Thymus (tissue), 11 donors: Measurements from ENCODE around the gene MYL7. TPM values are rescaled to one million over a fixed set of nuclear protein-coding genes. Genes with fewer than 3 reads are reported as not detected.
A peak's percentile ranks its signal among the peaks of the same experiment; 100 is the strongest.

ENCODE experiments used
- DNase-seq, 9 donors: peaks; one replicate each; pipeline ENCODE4 v3.0.0-alpha.2; 2013; ENCODE audit warnings: low spot score in 9 of 9, low read depth in 6 of 9, missing footprints in 1 of 9
- H3K27ac ChIP-seq, 2 donors: one replicate each; pipeline ENCODE4 v1.5.1; 2013; ENCODE audit warnings: control low read depth in 1 of 2, low read depth in 1 of 2, low read length in 1 of 2, mild to moderate bottlenecking in 1 of 2, moderate library complexity in 1 of 2
- H3K27me3 ChIP-seq, 2 donors: one replicate each; pipeline ENCODE4 v1.5.1; 2013; ENCODE audit warnings: low read length in 1 of 2; ENCODE audit not compliant: control insufficient read depth in 2 of 2, insufficient read depth in 1 of 2
- H3K36me3 ChIP-seq, 2 donors: one replicate each; pipeline ENCODE4 v1.5.1; 2013; ENCODE audit warnings: low read length in 1 of 2, mild to moderate bottlenecking in 1 of 2, moderate library complexity in 1 of 2; ENCODE audit not compliant: control insufficient read depth in 2 of 2, insufficient read depth in 2 of 2
- H3K4me1 ChIP-seq, 2 donors: one replicate each; pipeline ENCODE4 v1.5.1; 2013; ENCODE audit warnings: low read length in 2 of 2; ENCODE audit not compliant: control insufficient read depth in 2 of 2, insufficient read depth in 2 of 2
- H3K4me3 ChIP-seq, 2 donors: one replicate each; pipeline ENCODE4 v1.5.1; 2013; ENCODE audit warnings: low read length in 2 of 2, control low read depth in 1 of 2, mild to moderate bottlenecking in 1 of 2
- H3K9me3 ChIP-seq, 2 donors: one replicate each; pipeline ENCODE4 v1.5.1; 2013; ENCODE audit warnings: low read length in 1 of 2, mild to moderate bottlenecking in 1 of 2; ENCODE audit not compliant: control insufficient read depth in 2 of 2, insufficient read depth in 1 of 2
- WGBS: extraction: QIAGEN DNeasy Blood & Tissue Kit; methylation state at CpG from one replicate; pipeline ENCODE4 v1.1.7; 2013; 5-methylcytosine and 5-hydroxymethylcytosine counted together
- polyA plus RNA-seq: library from polyadenylated mRNA; stranded (reverse); fragments of 200-250 nt; gene quantifications from one replicate; pipeline ENCODE4 v1.2.3, GENCODE V29; 2013
- total RNA-seq: library from RNA; stranded (reverse); fragments of 120-200 nt; gene quantifications from one replicate; pipeline ENCODE4 v1.2.4, GENCODE V29; 2013
- donor health status: healthy.

Gene MYL7
- total and polyA plus RNA-seq, 2 donors, result 0.57 to 0.73 TPM

GRCh38 chr7:44105832-44106231, 35.3 kb downstream of the MYL7 start:
- H3K36me3 ChIP-seq, result peaks cover 44 to 54% of the 10 kb centered on the region in 2 donors
- peaks cover 0 to 8% of the 10 kb centered on the region in 2 donors for H3K27me3 ChIP-seq
- peak overlapping the region in 1 of 2 donors; percentile 80 for H3K27ac ChIP-seq
- peaks cover 0 to 5% of the 10 kb centered on the region in 2 donors for H3K9me3 ChIP-seq
- peak overlapping the region; percentile 87 to 93 for H3K4me3 ChIP-seq
- H3K4me1 ChIP-seq, result peaks cover 44 to 87% of the 10 kb centered on the region in 2 donors
- 43% methylated on average over 2 of the region's 2 CpGs for WGBS
- DNase-seq, result no peak

- 32% methylated on average over 28 of the region's 28 CpGs for WGBS
- Histone ChIP-seq H3K36me3 (peaks cover 37 to 46% of the 10 kb centered on the region in 2 donors), H3K27ac (peak overlapping the region; percentile 36 to 80), H3K27me3 (peaks cover 0 to 8% of the 10 kb centered on the region in 2 donors), H3K4me3 (peak overlapping the region; percentile 87 to 93), H3K4me1 (peaks cover 46 to 90% of the 10 kb centered on the region in 2 donors), H3K9me3 (peaks cover 0 to 5% of the 10 kb centered on the region in 2 donors)
- peak in 1 of 9 donors; percentile 39 for DNase-seq
These were observed 36.0 kb downstream of the MYL7 start for GRCh38 chr7:44104860-44105771.

- DNase-seq, result peak in 2 of 9 donors; percentile 63 to 78
- 3% methylated on average over 85 of the region's 87 CpGs for WGBS
- Histone ChIP-seq H3K27me3 (peaks cover 0 to 8% of the 10 kb centered on the region in 2 donors), H3K36me3 (peaks cover 28 to 37% of the 10 kb centered on the region in 2 donors), H3K27ac (peak within 1 kb of the TSS; percentile 80 to 100), H3K4me1 (peaks cover 53 to 91% of the 10 kb centered on the region in 2 donors), H3K4me3 (peak within 1 kb of the TSS; percentile 87 to 93), H3K9me3 (peaks cover 0 to 5% of the 10 kb centered on the region in 2 donors)
These were observed 36.9 kb downstream of the MYL7 start, which contains the start of gene AEBP1 for GRCh38 chr7:44103923-44104859. AEBP1 (plus strand) TSS chr7:44104345; CDS start chr7:44104666, 321 bp downstream.

- peak overlapping the region; percentile 80 to 100 for H3K27ac ChIP-seq
- peaks cover 53 to 91% of the 10 kb centered on the region in 2 donors for H3K4me1 ChIP-seq
- H3K27me3 ChIP-seq, result peaks cover 0 to 8% of the 10 kb centered on the region in 2 donors
- DNase-seq, result no peak
- peaks cover 21 to 31% of the 10 kb centered on the region in 2 donors for H3K36me3 ChIP-seq
- 80% methylated on average over 8 of the region's 8 CpGs for WGBS
- H3K9me3 ChIP-seq, result peaks cover 0 to 5% of the 10 kb centered on the region in 2 donors
- H3K4me3 ChIP-seq, result peak overlapping the region; percentile 87 to 93
These were observed 37.6 kb downstream of the MYL7 start for GRCh38 chr7:44103566-44103922.

DNA sequence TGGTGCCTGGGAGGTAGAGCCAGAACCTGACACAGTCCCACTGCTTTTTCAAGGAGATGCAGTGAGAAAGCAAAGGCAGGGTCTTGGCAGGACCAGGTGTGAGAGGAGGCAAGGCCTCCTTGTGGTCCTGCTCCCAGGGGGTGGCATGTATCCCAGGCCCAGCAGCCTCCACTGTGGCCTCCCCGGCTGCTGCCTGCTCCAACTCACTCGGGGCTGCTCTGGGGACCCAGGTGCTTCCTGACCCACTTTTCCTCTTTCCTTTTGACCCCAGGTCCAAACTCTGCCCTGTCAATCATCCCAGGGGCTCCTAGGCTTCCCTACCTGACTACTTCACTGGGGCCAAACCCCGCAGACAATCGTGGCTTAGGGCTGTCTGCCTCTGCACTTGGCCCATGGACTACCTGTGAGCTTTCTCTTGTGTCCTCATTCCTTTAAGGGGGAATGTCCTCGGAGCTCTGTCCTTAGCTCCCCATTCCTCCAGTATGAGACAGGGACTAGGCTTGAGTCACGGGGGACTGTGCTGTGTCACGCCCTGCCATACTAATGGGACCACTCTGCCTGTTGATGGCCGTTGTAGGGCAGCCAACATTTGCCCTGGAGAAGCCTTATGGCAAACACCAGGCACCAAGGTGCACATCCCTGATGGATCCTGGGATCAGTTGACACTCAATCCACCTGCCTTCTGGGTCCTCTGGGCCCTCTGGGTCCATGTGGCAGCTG, 38.1 kb downstream of the MYL7 start:
- Histone ChIP-seq H3K36me3 (peaks cover 16 to 25% of the 10 kb centered on the region in 2 donors), H3K27me3 (peaks cover 0 to 8% of the 10 kb centered on the region in 2 donors), H3K4me3 (peak overlapping the region; percentile 87 to 93), H3K9me3 (peaks cover 0 to 5% of the 10 kb centered on the region in 2 donors), H3K27ac (peak overlapping the region; percentile 80 to 100), H3K4me1 (peaks cover 53 to 91% of the 10 kb centered on the region in 2 donors)
- 72% methylated on average over 8 of the region's 8 CpGs for WGBS
- DNase-seq, result peak in 1 of 9 donors; percentile 65

DNA sequence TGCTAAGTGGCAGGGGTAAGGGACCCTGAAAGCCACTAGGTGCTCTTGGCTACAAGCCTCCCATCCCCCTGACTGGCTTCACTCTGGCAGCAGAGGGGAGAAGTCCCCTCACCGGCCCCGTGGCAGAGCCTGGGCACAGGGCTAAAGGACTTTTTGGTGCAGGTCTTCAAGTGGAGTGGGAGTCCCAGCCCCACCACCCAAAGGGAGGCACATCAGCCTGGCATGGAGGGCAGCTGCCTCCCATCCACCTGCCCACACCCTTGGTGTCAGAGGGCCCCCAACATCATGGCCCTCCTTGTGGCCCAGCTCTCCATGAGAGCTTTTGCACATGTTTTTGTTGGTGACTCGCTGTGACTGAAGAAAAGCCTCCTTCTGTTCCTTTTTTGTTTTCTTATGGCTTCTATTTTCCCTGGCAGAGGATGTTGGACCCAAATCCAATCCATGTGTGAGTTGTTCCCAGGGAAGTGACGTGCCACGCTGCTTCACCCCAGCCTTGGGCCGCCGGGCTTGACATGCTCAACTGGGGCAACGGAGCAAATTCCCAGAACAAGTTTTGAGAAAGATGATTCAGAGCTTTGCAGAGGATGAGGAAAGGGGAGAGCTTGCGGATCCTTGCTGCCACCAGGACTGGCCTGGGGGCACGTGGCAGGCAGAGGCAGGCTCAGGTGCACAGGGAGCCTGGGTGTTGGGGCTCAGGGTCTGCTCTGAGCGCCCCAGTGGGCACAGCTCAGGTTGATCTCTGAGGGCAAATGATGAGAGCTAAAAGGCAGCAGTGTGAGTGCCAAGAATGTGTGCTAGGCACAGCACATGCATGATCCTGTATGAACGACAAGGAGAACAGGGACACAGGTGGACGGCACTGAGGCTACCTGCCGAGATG, 38.9 kb downstream of the MYL7 start:
- Histone ChIP-seq H3K36me3 (peaks cover 8 to 17% of the 10 kb centered on the region in 2 donors), H3K4me3 (no peak overlapping the region), H3K27ac (peak overlapping the region; percentile 80 to 100), H3K4me1 (peaks cover 56 to 91% of the 10 kb centered on the region in 2 donors), H3K27me3 (peaks cover 0 to 8% of the 10 kb centered on the region in 2 donors), H3K9me3 (peaks cover 0 to 5% of the 10 kb centered on the region in 2 donors)
- WGBS, result 92% methylated on average over 14 of the region's 14 CpGs
- DNase-seq, result peak in 1 of 9 donors; percentile 42

DNA sequence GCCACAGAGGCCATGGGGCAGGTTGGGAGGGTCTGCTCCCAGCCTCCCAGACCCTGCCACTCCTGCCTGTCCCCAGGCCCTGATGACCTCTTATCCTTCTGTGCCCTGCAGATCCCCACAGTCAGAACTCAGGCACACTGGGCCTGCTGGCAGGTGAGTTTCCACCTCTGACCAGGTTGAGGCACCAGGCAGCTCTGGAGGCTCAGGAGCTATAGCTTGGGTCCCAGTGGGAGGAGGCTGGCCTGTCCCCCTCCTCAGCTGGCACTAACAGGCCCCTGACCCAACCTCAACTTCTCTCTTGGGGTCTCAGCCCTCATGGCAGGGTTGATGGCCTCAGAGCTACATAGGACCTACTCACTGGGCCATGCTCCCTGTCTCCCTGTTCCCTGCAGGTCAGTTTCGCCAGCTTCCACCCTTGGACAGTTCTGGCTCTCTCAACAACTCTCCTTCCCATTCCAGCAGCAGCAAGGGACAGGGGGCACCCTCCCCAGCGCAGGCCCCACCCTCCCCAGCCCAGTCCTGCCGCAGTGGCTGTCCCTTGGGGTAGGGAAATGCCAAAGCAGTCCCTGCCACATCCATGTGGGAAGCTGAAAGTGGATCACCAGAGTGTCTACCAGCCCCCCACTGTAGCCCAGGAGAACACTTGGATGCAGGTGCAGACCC, 39.7 kb downstream of the MYL7 start:
- 100% methylated on average over 3 of the region's 3 CpGs for WGBS
- H3K4me1 ChIP-seq, result peaks cover 59 to 91% of the 10 kb centered on the region in 2 donors
- DNase-seq, result peak in 1 of 9 donors; percentile 27

More for the DNA sequence above, 39.7 kb downstream of the MYL7 start:
- Histone ChIP-seq H3K36me3 (peaks cover under 1 to 10% of the 10 kb centered on the region in 2 donors), H3K27ac (peak overlapping the region; percentile 71 to 100), H3K9me3 (peaks cover 0 to 8% of the 10 kb centered on the region in 2 donors), H3K4me3 (no peak overlapping the region), H3K27me3 (peaks cover 0 to 8% of the 10 kb centered on the region in 2 donors)
